IPS DF 6.9 (cell line): ENCODE data around the gene MAD1L1.

Experiments
- DNase-seq: peaks from one replicate; pipeline ENCODE4 v3.0.0-alpha.2; 2013; ENCODE audit warnings: low read depth, low spot score
- H3K27ac ChIP-seq: one replicate; pipeline ENCODE4 v1.5.1; 2013; ENCODE audit warnings: low read length, control low read depth
- H3K27me3 ChIP-seq: 2 replicates; pipeline ENCODE4 v1.6.1; 2013; ENCODE audit warnings: mild to moderate bottlenecking, low read length; ENCODE audit not compliant: control insufficient read depth, insufficient read depth
- H3K36me3 ChIP-seq: 2 replicates; pipeline ENCODE4 v1.6.1; 2013; ENCODE audit warnings: low read length; ENCODE audit not compliant: control insufficient read depth, insufficient read depth
- H3K4me1 ChIP-seq: 2 replicates; pipeline ENCODE4 v1.6.1; 2013; ENCODE audit warnings: low read length; ENCODE audit not compliant: control insufficient read depth, insufficient read depth
- H3K4me3 ChIP-seq: 2 replicates; pipeline ENCODE4 v1.5.1; 2013; ENCODE audit warnings: mild to moderate bottlenecking, low read length
- H3K9me3 ChIP-seq: 2 replicates; pipeline ENCODE4 v1.6.1; 2013; ENCODE audit warnings: low read length, inconsistent platforms; ENCODE audit not compliant: control insufficient read depth, insufficient read depth
- WGBS: extraction: QIAGEN DNeasy Blood & Tissue Kit; methylation state at CpG from one replicate; pipeline ENCODE4 v1.1.7; 2013; ENCODE audit warnings: mixed read lengths, missing lambda C conversion rate; ENCODE audit not compliant: insufficient read length, insufficient coverage; 5-methylcytosine and 5-hydroxymethylcytosine counted together

The MAD1L1 gene

GRCh38 chr7:2139004-2139699, 93.6 kb downstream of the MAD1L1 start:
- Histone ChIP-seq H3K9me3 (no peaks in the 10 kb centered on the region), H3K36me3 (peaks cover 8% of the 10 kb centered on the region; the same call in 1 of the 2 replicates)

GRCh38 chr7:2138146-2138765, 94.5 kb downstream of the MAD1L1 start:
- whole genome bisulfite sequencing = no CpG with 5 or more reads among the region's 17 CpGs
- Histone ChIP-seq H3K27ac (no peak overlapping the region), H3K27me3 (no peaks in the 10 kb centered on the region), H3K36me3 (peaks cover 3% of the 10 kb centered on the region; the same call in 1 of the 2 replicates), H3K4me1 (no peaks in the 10 kb centered on the region), H3K4me3 (no peak overlapping the region), H3K9me3 (no peaks in the 10 kb centered on the region)
- DNase-seq = no peak

More at GRCh38 chr7:2139004-2139699, 93.6 kb downstream of the MAD1L1 start:
- DNase-seq = no peak
- no peak overlapping the region for H3K27ac ChIP-seq
- no peaks in the 10 kb centered on the region for H3K4me1 ChIP-seq
- no peak overlapping the region for H3K4me3 ChIP-seq
- no peaks in the 10 kb centered on the region for H3K27me3 ChIP-seq
- no CpG with 5 or more reads among the region's 20 CpGs for WGBS

- no peaks in the 10 kb centered on the region for H3K4me1 ChIP-seq
- no peak overlapping the region for H3K4me3 ChIP-seq
- no peak for DNase-seq
- H3K36me3 ChIP-seq = peaks cover 3% of the 10 kb centered on the region; the same call in 1 of the 2 replicates
- no peaks in the 10 kb centered on the region for H3K27me3 ChIP-seq
- H3K9me3 ChIP-seq = no peaks in the 10 kb centered on the region
- no CpG with 5 or more reads among the region's 5 CpGs for WGBS
- H3K27ac ChIP-seq = no peak overlapping the region
Observed at GRCh38 chr7:2134740-2135139, 98.0 kb downstream of the MAD1L1 start.

GRCh38 chr7:2132243-2132642, 100.5 kb downstream of the MAD1L1 start:
- DNase-seq = no peak
- H3K4me3 ChIP-seq = no peak overlapping the region
- no peaks in the 10 kb centered on the region for H3K4me1 ChIP-seq
- WGBS = no CpG with 5 or more reads among the region's 33 CpGs
- no peaks in the 10 kb centered on the region for H3K9me3 ChIP-seq
- no peak overlapping the region for H3K27ac ChIP-seq
- peaks cover 3% of the 10 kb centered on the region; the same call in 1 of the 2 replicates for H3K36me3 ChIP-seq
- no peaks in the 10 kb centered on the region for H3K27me3 ChIP-seq

- Histone ChIP-seq H3K36me3 (peaks cover 3% of the 10 kb centered on the region; the same call in 1 of the 2 replicates), H3K27ac (no peak overlapping the region), H3K4me1 (no peaks in the 10 kb centered on the region), H3K27me3 (no peaks in the 10 kb centered on the region), H3K9me3 (no peaks in the 10 kb centered on the region), H3K4me3 (no peak overlapping the region)
- DNase-seq = no peak
- WGBS = no CpG with 5 or more reads among the region's 10 CpGs
Observed at GRCh38 chr7:2131800-2132199, 100.9 kb downstream of the MAD1L1 start.

- H3K4me1 ChIP-seq = no peaks in the 10 kb centered on the region
- no peaks in the 10 kb centered on the region; the same call in 1 of the 2 replicates for H3K36me3 ChIP-seq
- DNase-seq = no peak
- WGBS = no CpG with 5 or more reads among the region's 8 CpGs
- H3K27ac ChIP-seq = no peak overlapping the region
- H3K9me3 ChIP-seq = no peaks in the 10 kb centered on the region
- H3K27me3 ChIP-seq = no peaks in the 10 kb centered on the region
- no peak overlapping the region for H3K4me3 ChIP-seq
Observed at GRCh38 chr7:2131341-2131740, 101.4 kb downstream of the MAD1L1 start.

- Histone ChIP-seq H3K4me1 (no peaks in the 10 kb centered on the region), H3K9me3 (no peaks in the 10 kb centered on the region), H3K27me3 (no peaks in the 10 kb centered on the region), H3K36me3 (no peaks in the 10 kb centered on the region), H3K4me3 (no peak overlapping the region), H3K27ac (no peak overlapping the region)
- no CpG with 5 or more reads among the region's 7 CpGs for WGBS
- DNase-seq = no peak
Observed at GRCh38 chr7:2130096-2130375, 102.7 kb downstream of the MAD1L1 start.

GRCh38 chr7:2129323-2130095, 103.2 kb downstream of the MAD1L1 start:
- H3K27me3 ChIP-seq = no peaks in the 10 kb centered on the region
- no peaks in the 10 kb centered on the region for H3K36me3 ChIP-seq
- DNase-seq = no peak
- no peaks in the 10 kb centered on the region for H3K9me3 ChIP-seq
- whole genome bisulfite sequencing = no CpG with 5 or more reads among the region's 29 CpGs
- no peaks in the 10 kb centered on the region for H3K4me1 ChIP-seq
- no peak overlapping the region for H3K4me3 ChIP-seq
- H3K27ac ChIP-seq = no peak overlapping the region

GRCh38 chr7:2128601-2129322, 104.0 kb downstream of the MAD1L1 start:
- Histone ChIP-seq H3K27me3 (no peaks in the 10 kb centered on the region), H3K4me3 (no peak overlapping the region), H3K9me3 (no peaks in the 10 kb centered on the region), H3K4me1 (no peaks in the 10 kb centered on the region; the same call in 1 of the 2 replicates), H3K27ac (no peak overlapping the region), H3K36me3 (no peaks in the 10 kb centered on the region)
- DNase-seq = no peak
- WGBS = no CpG with 5 or more reads among the region's 20 CpGs

- Histone ChIP-seq H3K36me3 (peaks cover 2% of the 10 kb centered on the region; the same call in 1 of the 2 replicates), H3K9me3 (no peaks in the 10 kb centered on the region), H3K27me3 (no peaks in the 10 kb centered on the region), H3K4me1 (no peaks in the 10 kb centered on the region; the same call in 1 of the 2 replicates), H3K4me3 (no peak overlapping the region), H3K27ac (no peak overlapping the region)
- WGBS = no CpG with 5 or more reads among the region's 9 CpGs
- DNase-seq = no peak
Observed at GRCh38 chr7:2126621-2127020, 106.1 kb downstream of the MAD1L1 start.
